C4-2B (cell line): ENCODE measurements around the gene APLNR.

Experiments used
- ZFX ChIP-seq: fragments of 450-650 bp; IDR thresholded peaks from 2 replicates; pipeline ENCODE4 v1.6.1; 2017
- TF ChIP-seq, protein P1 (sequence below): fragments of 450-650 bp; conservative IDR thresholded peaks from 2 replicates; pipeline ENCODE4 v1.5.1; 2017; ENCODE audit warnings: mild to moderate bottlenecking

DNA sequence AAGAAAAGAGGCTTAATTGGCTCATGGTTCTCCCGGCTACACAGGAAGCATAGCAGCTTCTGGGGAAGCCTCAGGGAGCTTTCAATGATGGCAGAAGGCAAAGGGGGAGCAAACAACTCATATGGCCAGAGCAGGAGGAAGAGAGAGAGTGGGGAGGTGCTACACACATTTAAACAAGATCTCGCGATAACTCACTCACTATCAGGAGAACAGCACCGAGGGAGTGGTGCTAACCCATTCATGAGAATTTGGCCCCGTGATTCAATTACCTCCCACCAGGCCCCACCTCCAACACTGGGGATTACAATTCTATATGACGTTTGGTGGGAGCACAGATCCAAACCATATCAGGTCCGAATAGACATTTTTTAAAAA is 41.7 kb upstream of the APLNR start:
- TF ChIP-seq, protein P1, sequence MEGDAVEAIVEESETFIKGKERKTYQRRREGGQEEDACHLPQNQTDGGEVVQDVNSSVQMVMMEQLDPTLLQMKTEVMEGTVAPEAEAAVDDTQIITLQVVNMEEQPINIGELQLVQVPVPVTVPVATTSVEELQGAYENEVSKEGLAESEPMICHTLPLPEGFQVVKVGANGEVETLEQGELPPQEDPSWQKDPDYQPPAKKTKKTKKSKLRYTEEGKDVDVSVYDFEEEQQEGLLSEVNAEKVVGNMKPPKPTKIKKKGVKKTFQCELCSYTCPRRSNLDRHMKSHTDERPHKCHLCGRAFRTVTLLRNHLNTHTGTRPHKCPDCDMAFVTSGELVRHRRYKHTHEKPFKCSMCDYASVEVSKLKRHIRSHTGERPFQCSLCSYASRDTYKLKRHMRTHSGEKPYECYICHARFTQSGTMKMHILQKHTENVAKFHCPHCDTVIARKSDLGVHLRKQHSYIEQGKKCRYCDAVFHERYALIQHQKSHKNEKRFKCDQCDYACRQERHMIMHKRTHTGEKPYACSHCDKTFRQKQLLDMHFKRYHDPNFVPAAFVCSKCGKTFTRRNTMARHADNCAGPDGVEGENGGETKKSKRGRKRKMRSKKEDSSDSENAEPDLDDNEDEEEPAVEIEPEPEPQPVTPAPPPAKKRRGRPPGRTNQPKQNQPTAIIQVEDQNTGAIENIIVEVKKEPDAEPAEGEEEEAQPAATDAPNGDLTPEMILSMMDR: no peak
- TF ChIP-seq ZFX: no peak
